T-helper 2 cell treated with Interferon-gamma antibody and Interleukin-4, amounts not matched to agents 100 ng/mL and 5 ng/mL, for 36 hours (primary cell): ENCODE data around the gene PDCD5. TPM values are rescaled to one million over a fixed set of nuclear protein-coding genes. Genes with fewer than 3 reads are reported as not detected.

ENCODE experiments used
- intact Hi-C: fragments of 100-400 bp; cut with micrococcal nuclease; formaldehyde crosslinking; loops from one replicate; pipeline ENCODE4 v1.15.1; 2023
- total RNA-seq: library from RNA; stranded (reverse); gene quantifications from 2 replicates; pipeline ENCODE4 v1.2.3, GENCODE V29; 2022

The PDCD5 gene
- total RNA-seq, 1 donor from 2014 or later, result 104 TPM

GRCh38 chr19:32627714-32628270, 46.8 kb downstream of the PDCD5 start:
- intact Hi-C loops, result no loop called here

GRCh38 chr19:32630338-32630737, 49.3 kb downstream of the PDCD5 start:
- intact Hi-C loops, result no loop called here

GRCh38 chr19:32631381-32631780, 50.4 kb downstream of the PDCD5 start:
- intact Hi-C loops, result no loop called here

Other genes with a start within 250 kb of the PDCD5 start
- gene ZNF507, start 235.6 kb upstream of the PDCD5 start, total RNA-seq, result 29.0 and 29.6 TPM in 2 replicates
- gene DPY19L3, start 175.4 kb upstream of the PDCD5 start, total RNA-seq, result 11.3 and 15.7 TPM in 2 replicates
- 35.6 and 37.3 TPM in 2 replicates for gene ANKRD27, start 94.0 kb downstream of the PDCD5 start, total RNA-seq
- gene RGS9BP, start 94.7 kb downstream of the PDCD5 start, total RNA-seq, result 0.18 and 0.41 TPM in 2 replicates
- 17.3 and 19.3 TPM in 2 replicates for gene NUDT19, start 110.6 kb downstream of the PDCD5 start, total RNA-seq
- 0.07 and 0.16 TPM in 2 replicates for gene TDRD12, start 138.6 kb downstream of the PDCD5 start, total RNA-seq